RPMI8226 (cell line): Measurements from ENCODE around the gene LRRC23.
"Not testable (repeated sequence)": the region's sequence is repeated elsewhere in the genome, so short reads cannot be mapped to it uniquely, and the experiment has no call there.

Source experiments
- DNase-seq: peaks from one replicate; pipeline ENCODE4 v3.0.0-alpha.2; 2015

LRRC23 gene

DNA sequence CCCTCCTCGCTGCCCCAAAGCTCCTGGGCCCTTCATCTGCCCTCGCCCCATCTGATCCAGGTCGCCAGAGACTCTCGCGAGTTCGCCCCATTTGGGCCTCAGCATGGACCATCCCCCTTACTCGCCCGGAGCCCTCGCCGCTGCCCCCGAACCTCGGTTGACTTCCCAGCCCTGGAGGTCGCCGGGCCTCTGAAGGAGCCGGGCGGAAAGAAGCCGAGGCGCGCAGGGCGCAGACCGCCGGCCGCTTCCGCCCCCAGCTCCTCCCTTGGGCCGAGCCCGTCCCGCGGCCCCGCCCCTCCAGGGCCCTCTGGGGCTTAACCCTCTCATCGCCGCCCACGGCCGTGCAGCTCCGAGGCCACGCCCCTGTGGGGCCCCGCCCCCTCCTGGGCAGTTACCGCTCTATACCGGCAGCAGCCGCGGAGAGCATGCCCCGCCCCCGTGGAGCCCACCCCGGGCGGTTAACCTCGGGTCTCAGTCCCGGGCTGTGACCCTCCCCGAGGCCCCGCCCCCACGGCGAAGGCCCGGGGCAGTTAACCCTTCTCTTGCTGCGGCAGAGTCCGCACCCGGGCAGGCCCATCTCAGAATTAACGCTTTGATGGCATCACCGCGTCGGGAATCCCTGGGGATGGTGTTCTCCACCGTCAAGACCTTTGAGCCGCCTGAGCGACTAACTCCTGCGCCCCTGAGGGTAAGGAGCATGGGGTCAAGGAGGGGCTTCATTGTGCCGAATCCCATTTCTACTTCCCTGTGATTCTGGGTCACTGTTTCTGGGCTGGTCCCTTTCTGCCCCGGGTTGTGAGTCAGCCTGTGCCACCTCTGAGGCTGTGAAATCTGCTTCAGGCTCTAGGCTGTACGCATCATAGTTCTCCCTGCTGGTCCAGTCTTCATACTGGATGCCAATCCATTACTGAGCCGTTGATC, 31.3 kb upstream of the LRRC23 start, which contains the start of gene SPSB2:
SPSB2 (minus strand) TSS at position 210 of the 921 bp plus-strand sequence. CDS start 402 bp downstream, outside the sequence.
- peak; percentile 99 for DNase-seq

DNA sequence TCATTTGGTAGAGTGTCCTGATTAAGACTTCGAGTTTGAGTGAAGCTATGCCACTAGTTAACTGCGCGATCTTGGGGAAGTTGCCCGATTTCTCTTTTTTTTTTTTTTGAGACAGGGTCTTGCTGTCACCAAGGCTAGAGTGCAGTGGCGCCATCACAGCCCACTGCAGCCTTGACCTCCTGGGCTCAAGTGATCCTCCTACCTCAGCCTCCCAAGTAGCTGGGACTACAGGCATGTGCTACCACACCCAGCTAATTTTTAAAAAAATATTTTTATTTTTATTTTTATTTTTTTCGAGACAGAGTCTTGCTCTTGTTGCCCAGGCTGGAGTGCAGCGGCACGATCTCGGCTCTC, 30.6 kb upstream of the LRRC23 start:
- DNase-seq = not testable (repeated sequence)

DNA sequence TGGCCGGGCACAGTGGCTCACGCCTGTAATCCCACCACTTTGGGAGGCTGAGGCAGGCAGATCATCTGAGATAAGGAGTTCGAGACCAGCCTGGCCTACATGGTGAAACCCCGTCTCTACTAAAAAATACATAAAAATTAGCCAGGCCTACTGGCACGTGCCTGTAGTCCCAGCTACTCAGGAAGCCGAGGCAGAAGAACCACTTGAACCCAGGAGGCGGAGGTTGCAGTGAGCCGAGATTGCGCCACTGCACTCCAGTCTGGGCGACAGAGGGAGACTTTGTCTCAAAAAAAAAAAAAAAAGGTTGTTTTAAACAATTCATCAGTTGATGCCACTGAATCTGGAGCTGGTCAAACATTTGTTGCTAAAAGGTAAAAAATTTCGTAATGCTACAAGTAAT, 24.8 kb upstream of the LRRC23 start:
- DNase-seq = not testable (repeated sequence)

DNA sequence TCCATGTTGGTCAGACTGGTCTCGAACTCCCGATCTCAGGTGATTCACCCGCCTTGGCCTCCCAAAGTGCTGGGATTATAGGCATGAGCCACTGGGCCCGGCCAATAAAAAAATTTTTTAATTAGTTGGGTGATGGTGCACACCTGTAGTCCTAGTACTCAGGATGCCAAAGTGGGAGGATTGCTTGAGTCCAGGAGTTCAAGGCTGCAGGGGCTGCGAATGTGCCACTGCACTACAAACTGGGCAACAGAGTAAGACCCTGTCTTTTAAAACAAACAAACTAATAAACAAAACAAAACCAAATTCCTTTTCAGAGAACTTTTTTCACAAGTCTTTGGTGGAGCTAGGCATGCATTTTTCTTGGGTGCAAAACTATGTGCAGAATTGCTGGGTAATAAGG, 21.4 kb upstream of the LRRC23 start:
- no peak for DNase-seq

DNA sequence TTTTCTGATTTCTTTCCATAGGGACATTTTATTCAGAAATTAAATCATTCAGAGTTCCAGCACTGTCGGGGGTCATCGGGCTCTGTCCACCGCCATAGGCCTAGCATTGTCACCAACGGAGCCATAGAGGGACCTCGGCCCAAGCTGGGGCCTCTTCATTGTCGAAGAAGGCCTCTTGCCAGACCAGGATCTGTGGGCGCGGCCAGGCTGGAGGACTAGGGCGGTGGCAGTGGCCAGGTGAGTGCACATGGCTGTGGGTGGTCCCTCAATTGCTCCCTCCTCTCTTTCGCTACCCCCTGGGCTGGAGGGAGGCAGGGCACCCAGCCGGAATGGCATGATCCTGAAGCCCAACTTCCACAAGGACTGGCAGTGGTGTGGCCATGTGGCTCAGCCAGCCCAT, 20.9 kb upstream of the LRRC23 start:
- DNase-seq = no peak

DNA sequence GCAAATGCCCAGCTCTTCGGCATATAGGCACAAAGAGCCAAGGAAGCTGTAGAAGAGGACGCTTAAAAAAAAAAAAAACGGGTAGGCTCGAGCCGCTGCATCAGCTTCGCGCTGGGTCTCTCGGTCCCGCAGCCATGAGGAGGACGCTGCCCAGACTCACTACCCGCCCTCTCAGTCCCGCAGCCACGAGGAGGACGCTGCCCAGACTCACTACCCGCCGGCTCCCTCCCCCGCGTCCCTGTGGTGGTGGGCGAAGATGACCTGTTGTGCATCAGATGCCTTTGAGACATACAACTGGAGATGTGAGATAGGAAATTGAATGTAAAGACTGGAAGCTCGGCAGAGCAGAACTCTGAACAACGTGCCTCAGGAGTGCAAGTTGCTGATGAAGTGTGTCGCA, 20.1 kb upstream of the LRRC23 start:
- DNase-seq = no peak

DNA sequence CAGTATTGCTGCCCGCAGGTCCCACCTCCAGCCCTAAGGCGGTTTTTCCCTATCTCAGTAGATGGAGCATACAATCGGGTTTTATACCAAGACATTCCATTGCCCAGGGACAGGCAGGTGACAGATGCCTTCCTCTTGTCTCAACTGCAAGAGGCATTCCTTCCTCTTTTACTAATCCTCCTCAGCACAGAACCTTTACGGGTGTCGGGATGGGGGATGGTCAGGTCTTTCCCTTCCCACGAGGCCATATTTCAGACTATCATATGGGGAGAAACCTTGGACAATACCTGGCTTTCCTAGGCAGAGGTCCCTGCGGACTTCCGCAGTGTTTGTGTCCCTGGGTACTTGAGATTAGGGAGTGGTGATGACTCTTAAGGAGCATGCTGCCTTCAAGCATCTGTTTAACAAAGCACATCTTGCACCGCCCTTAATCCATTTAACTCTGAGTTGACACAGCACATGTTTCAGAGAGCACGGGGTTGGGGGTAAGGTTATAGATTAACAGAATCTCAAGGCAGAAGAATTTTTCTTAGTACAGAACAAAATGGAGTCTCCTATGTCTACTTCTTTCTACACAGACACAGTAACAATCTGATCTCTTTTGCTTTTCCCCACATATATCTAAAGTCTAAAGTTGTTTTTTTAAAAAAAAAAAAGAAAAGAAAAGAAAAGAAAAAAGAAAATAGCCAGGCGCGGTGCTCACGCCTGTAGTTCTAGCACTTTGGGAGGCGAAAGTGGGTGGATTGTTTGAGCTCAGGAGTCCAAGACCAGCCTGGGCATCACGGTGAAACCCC, 18.2 kb upstream of the LRRC23 start:
- DNase-seq = not testable (repeated sequence)

DNA sequence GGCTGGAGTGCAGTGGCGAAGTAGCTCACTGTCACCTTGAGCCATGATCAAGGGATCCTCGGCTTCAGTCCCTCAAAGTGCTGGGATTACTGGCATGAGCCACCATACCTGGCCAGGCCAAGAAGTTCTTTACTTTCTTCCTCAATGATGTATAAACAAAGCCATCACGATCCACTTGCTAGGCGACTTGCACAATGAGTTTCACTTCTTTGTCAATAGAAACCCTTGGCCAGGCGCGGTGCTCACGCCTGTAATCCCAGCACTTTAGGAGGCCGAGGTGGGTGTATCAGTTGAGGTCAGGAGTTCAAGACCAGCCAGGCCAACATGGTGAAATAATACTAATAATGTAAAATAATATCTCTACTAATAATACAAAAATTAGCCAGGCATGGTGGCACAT, 17.2 kb upstream of the LRRC23 start:
- DNase-seq = no peak

DNA sequence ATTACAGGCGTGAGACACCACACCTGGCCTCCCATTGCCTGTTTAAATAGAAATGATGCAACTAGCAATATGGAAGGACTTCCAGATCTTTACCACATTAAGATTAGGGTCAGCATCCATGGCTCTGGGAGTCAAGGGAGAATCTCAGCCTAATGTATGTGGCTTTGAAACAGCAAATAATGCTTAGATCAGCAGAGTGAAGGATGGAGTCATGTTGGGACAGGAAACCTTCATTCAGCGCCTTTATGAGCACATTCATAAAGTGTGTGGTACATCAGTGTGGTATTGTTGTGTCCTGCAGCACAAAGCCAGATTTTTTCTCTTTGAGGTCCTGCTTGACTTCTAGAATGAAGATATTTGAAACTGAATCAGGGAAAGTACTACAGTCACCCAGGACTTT, 16.3 kb upstream of the LRRC23 start:
- DNase-seq = peak; percentile 33

DNA sequence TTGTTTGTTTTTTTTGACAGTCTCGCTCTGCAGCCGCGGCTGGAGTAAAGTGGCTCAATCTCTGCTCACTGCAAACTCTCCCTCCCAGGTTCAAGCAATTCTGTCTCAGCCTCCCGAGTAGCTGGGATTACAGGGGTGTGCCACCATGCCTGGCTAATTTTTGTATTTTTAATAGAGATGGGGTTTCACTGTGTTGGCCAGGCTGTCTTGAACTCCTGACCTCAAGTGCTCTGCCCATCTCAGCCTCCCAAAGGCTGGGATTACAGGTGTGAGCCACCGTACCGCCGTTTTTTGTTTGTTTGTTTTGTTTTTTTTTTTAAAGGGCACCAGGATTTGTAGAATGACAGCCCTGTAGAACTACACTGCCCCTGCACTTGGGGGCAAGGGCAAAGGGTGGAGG, 15.8 kb upstream of the LRRC23 start:
- DNase-seq = not testable (repeated sequence)

DNA sequence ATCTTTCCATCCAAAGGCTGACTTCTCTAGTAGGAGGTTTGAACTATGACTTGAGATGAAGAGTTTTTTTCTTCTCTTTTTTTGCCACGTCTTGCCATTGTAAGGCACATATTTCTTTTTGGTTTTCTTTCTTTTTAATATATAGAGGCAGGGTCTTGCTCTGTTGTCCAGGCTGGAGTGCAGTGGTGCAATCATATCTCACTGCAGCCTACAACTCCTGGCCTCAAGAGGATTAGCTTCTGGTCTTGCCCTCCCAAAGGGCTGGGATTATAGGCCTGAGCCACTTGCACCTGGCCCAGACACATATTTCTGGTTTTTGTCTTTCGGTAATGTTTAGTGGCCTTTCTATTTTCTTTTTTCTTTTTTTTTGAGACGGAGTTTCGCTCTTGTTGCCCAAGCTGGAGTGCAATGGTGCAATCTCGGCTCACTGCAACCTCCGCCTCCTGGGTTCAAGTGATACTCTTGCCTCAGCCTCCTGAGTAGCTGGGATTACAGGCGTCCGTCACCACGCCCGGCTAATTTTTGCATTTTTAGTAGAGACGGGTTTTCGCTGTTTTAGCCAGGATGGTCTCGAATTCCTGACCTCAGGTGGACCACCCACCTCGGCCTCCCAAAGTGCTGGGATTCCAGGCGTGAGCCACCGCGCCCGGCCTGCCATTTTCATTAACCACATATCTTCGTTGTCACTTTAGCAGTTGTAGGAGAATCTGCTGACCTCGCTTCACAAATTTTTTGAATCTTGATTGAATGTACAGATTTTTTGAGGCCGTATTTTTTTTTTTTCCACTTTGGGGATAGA, 14.6 kb upstream of the LRRC23 start:
- not testable (repeated sequence) for DNase-seq

DNA sequence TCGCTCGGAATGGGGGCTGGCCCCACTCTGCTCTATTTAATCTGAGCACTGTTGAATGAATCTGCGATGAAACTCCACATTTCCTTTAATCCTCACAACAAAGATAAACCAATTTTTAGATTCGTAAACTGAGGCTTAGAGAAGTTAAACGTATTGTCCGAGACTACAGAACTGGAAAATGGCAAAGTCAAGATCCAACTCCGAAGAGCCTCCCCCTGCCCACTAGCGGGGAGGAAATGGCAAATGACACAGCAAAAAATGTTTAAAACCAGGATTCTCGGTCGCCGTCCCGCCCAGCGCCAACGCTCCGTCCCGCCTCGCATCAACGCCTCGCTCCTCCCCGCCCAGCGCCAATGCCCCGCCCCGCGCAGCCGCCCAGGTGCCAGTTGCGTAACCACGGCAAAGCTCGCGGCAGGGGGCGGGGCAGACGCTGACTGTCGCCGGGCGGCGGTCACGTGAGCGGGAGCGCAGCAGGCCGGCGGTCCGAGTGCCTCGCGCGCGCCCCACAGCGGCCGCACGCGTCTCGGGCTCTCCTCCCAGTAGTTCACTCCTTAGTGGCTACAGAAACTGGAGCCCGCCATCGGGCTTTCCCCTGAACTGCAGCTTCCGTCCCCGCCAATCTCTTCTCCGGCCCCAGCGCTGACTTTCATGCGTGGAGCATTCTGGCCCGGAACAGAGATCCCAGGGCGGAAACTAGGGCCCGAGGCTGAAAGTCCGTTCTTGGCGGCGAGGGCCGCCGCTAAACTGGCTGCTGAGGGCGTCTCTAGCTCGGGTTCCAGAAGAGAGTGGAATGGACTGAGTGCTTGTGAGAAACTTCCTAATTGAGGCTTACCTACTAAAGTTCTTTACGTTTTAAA, 13.6 kb upstream of the LRRC23 start:
- DNase-seq = peak; percentile 99

DNA sequence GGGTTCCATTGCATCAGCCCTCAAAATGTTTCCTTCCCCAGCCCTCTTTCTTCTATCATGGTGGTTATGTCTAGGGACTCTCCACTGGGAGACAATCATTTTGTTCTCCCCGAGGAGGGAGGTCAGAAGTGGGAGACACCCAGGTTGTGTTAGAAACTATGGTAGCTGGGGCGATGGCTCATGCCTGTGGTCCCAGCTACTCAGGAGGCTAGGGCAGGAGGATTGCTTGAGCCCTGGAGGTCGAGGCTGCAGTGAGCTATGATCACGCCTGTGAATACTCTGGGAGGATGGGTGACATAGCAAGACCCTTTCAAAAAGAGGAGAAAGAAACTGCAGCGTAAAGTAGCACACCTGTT, 13.0 kb upstream of the LRRC23 start:
- no peak for DNase-seq

DNA sequence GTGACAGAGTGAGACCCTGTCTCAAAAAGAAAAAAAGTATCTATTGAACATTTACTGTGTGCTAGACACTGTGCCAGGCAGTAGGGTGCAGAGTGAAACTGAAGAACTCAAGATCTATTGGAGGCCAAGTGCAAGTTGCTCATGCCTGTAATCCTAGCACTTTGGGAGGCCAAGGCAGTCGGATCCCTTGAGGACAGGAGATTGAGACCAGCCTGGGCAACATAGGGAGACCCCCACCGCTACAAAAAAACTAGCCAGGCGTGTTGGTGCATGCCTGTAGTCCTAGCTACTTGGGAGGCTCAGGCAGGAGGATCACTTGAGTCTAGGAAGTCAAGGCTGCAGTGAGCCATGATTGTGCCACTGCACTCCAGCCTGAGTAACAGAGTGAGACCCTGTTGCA, 11.9 kb upstream of the LRRC23 start:
- DNase-seq = not testable (repeated sequence)

DNA sequence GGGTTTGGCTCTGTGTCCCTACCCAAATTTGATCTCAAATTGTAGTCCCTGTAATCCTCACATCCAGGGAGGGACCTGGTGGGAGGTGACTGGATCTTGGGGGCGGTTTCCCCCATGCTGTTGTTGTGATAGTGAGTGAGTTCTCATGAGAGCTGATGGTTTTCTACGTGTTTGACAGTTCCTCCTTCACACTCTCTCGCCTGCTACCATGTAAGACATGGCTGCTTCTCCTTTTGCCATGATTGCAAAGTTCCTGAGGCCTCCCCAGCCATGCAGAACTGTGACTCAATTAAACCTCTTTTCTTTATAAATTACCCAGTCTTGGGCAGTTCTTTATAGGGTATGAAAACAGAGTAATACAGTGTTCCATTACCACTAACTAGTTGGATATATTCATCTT, 10.3 kb upstream of the LRRC23 start:
- DNase-seq = no peak

DNA sequence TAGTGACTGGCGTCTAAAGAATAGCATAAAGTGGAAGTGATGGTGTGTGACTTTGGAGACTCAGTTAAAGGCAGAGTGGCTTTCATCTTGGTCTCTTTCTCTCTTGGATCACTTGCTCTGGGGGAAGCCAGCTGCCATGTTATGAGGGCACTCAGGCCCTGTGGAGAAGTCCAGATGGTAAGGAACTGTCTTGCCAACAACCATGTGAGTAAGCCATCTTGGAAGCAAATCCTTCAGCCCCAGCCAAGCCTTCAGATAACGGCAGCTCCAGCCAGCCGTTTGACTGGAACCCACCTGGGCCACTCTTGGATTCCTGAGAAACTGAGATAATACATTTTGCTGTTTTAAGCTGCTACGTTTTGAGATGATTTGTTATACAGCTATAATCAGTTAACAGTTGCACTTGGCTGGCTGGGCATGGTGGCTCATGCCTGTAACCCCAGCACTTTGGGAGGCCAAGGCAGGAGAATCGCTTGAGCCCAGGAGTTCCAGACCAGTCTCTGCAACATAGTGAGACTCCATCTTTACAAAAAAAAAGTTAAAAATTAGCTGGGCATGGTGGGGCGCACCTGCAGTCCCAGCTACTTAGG, 7.7 kb upstream of the LRRC23 start:
- no peak for DNase-seq

DNA sequence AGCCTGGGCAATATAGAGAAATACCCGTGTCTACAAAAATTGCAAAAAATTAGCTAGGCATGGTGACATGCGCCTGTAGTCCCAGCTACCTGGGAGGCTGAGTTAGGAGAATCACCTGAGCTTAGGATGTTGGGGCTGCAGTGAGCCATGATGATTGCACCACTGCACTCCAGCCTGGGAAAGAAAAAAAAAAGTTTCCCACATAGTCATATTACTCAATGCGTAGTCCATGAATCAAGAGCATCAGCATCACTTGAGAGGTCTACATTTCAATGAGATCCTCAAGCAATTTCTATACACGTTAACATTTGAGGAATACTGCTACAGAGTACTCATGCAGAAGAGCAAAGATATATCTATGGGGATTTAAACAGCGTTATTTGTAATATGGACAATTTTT, 5.2 kb upstream of the LRRC23 start:
- no peak for DNase-seq

DNA sequence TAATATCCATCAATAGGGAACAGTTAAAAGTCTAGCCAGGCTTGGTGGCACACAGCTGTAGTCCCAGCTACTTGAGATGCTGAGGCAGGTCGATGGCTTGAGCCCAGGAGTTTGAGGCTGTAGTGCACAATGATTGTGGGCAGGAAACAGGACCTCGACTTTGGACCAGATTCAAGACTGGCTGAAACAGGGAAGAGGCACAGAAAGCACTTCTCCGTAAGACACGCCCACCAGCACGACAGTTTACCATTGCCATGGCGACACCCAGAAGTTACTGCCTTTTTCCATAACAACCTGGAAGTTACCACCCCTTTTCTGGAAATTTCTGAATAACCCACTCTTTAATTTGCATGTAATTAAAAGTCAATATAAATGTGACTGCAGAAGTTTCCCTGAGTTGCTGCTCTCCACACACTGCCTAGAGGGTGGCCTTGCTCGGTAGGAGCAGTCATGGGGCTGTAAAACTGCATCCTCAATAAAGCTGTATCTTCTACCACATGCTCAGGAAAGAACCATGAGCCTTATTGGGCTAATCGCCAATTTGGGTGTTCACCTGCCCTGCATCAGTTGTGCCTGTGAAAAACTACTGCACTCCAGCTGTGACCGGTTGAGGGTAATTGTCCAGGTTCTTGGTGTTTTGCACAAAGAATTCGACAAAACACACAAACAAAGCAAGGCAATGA, 4.6 kb upstream of the LRRC23 start:
- DNase-seq = peak; percentile 70

DNA sequence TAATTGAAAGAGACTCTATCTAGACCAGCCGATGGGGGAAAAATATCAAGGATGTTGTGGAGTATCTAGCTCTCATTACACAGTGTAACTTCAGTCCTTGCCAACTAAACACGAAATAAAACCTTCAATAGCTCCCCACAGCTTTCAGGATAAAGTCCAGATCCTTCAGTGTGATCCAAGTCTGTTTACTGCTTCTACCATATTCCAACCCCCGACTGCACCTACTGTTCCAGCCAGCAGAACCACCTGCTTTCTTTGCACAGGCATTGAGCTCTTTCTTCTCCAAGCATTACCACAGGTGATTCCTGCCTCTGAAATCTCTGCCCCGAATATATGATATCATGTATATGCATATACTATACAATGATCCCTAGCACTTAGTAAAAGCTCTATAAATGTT, 2.2 kb upstream of the LRRC23 start:
- no peak for DNase-seq

DNA sequence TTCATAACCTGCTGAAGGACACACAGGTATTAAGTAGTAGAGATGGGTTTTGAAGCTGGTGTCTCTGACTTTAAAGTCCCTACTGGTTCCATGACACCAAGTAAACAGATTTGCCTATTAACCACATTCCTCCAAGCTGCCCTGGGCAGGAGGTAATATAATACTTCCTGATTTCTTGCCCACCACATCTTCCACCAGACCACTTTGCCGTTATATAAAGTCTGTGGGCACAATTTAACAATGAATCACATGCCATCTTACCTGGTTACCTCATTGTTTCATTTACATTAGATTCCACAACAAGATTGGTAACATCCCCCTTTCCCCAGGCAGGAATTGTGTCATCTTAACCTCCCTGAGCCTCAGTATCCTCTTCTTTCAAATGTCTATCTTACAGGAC, 900 bp upstream of the LRRC23 start:
- DNase-seq = no peak

DNA sequence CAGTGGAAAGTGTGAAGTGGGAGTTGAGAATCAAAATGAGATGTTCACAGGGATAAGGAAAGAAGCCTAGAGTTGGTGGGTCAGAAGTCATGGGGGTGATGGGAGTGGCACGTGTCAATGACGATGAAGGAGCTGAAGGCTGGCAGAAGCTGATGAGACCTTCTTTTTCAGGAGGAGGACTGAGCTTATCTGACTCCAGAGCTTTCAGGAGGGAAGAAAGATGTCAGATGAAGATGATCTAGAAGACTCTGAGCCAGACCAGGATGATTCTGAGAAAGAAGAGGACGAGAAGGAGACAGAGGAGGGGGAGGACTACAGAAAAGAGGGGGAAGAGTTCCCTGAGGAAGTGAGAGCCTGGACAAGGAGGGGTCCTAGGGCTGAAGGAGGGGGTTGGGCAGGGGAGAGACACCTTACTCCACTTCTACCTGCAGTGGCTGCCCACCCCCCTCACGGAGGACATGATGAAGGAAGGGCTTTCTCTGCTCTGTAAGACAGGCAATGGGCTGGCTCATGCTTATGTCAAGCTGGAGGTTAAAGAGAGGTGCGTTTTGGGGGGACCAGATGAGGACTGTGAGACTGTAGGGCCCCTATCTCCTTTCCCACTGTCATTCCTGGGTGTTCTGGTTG, 905 bp downstream of the LRRC23 start:
- no peak for DNase-seq
